GM19395 (cell line): ENCODE data around the gene COQ8A.
A peak's percentile ranks its signal among the peaks of the same experiment; 100 is the strongest.
"Not testable (repeated sequence)": the region's sequence is repeated elsewhere in the genome, so short reads cannot be mapped to it uniquely, and the experiment has no call there.

ENCODE experiments used
- ATAC-seq: cut with Tn5 transposase; IDR thresholded peaks from one replicate; pipeline ENCODE4 v1.9.1; 2021; ENCODE audit warnings: mild to moderate bottlenecking, moderate library complexity; ENCODE audit not compliant: unreplicated experiment

The COQ8A gene

DNA sequence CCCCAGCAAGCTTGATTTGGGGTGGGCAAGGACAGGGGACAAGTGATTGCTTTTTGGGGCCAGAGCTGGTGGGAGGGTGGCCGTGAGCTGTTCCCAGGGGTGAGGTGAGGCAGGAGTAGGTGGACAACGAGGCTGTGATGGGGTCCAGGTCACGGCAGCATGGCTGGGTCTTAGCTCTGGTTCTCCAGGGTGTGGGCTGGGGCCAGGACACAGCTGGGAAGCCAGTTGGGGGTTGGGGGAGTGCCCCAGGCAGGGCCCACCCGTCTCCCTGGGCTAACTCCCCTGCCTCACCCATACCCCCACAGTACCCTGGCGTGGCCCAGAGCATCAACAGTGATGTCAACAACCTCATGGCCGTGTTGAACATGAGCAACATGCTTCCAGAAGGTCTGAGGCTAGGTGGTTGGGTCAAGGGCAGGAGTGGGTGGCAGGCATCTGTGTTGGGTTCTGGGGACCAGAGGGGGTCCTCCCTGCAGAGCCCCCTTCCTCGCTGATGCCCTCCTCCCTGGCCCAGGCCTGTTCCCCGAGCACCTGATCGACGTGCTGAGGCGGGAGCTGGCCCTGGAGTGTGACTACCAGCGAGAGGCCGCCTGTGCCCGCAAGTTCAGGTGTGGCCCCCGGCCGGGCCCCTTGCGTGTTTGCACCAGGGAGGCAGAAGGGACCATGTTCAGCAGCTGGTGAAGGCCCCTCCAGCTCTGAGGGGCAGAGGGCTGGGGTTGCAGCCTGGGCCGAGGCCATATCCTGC is 43.3 kb downstream of the COQ8A start:
- ATAC-seq: no peak

DNA sequence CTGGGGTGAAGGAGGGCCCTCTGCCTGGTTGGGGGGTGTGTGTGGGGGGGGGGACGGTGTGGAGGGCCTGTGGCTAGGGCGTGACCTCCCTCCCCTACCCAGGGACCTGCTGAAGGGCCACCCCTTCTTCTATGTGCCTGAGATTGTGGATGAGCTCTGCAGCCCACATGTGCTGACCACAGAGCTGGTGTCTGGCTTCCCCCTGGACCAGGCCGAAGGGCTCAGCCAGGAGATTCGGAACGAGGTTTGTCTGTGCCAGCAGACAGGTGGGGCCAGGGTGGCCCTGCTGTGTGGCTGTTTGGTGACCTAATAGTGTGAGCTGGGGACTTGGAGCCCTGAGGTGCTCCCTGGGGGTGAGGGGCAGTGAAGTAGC is 43.9 kb downstream of the COQ8A start:
- no peak for ATAC-seq

DNA sequence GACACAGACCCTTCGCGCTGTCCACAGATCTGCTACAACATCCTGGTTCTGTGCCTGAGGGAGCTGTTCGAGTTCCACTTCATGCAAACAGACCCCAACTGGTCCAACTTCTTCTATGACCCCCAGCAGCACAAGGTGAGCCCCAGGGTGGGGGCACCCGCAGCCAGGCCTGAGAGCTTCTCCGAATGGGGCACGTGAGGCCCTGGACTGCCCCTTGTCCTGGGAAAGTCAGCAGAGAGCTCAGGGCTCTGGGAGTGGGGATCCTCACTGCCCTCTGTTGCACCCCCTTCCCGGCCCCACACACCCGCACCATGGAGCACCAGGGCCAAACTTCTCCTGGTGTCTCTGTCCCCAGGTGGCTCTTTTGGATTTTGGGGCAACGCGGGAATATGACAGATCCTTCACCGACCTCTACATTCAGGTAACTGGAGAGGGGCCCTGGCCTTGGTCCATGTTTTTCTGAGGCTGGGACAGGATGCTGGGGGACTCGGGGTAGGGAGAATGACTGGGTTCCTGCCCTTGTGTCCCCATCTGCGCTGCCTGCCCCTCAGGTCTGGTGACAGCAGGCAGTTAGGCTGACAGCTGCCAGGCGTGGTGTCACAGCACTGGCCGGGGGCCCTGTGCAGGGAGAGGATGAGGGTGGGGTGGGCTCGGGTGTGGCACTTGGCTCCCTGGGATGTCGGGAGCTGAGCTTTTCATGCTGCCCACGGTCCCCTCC is 44.6 kb downstream of the COQ8A start:
- no peak for ATAC-seq

DNA sequence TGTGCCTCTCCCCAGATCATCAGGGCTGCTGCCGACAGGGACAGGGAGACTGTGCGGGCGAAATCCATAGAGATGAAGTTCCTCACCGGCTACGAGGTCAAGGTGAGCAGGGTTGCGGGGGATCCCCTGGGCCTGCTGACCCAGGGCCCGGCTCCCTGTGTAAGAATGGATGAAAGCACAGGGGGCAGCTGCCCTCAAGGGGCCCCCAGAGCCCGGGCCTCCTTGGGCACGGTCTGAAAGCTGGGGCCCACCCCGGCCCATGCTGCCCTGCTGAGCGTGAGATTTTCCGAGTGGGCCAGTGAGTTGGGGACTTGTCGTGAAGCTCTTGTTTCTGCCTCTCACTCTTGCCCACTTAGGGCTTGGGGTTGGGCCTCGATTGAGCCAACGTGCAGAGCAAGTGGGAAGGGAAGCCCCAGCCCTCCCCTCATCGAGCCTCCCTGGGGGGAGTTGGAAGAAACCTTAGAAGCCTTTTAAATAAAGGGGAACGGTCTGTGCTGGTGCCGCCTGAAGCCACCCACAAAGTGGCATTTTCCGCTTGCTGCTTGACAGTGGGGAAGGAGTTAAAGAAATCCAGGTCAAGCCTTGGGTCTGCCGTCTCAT is 45.2 kb downstream of the COQ8A start:
- no peak for ATAC-seq

DNA sequence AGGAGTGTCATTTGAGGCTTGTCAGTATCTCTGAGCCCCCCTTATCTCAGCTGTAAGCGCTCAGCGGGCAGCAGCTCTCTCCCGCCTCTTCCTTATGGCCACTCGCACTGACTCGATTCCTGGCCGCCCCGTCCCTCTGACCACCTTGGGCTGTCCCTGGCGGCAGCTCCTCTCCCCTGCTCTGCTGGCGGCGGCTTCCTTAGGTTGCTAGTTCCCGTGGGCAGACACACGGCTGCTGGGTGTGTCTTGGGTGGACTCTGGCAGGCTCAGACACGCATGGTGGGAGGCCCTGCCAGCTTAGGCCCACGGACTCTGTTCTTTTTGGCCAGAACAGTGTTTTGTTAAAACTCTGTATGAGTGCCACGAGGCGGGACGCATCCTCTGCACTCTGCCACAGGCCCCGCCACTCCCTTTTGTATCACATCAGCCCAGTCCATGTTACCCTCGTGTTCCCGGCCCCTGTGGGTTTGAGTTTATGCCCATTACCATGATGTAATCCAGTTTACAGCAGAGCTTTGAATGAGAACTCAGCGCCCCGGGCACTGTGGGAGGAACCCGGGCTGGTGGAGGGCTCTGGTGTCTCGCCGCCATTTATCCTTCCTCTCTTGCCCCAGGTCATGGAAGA is 45.9 kb downstream of the COQ8A start:
- no peak for ATAC-seq

DNA sequence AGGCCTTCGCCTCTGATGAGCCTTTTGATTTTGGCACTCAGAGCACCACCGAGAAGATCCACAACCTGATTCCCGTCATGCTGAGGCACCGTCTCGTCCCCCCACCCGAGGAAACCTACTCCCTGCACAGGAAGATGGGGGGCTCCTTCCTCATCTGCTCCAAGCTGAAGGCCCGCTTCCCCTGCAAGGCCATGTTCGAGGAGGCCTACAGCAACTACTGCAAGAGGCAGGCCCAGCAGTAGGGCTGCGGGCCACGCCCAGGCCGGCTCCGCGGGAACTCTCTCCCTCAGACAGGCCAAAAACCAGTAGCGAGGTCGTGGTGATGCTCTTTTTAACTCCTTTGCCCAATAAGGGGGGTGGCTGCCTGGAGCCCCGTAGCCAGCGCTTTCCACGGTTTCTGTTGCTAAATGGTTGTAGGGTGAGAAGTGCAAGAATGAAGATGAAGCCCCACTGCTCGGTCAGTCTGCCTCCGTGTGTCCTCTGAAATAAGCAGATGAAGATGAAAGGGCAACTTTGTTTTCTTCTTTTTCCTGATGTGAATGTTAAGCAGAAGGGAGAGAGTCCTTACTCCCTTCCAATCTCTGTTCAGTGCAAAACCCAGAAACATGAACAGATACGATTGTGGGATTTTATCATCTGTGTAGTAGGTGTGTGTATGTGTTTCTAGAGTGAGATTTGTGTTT is 46.5 kb downstream of the COQ8A start:
- ATAC-seq: no peak

DNA sequence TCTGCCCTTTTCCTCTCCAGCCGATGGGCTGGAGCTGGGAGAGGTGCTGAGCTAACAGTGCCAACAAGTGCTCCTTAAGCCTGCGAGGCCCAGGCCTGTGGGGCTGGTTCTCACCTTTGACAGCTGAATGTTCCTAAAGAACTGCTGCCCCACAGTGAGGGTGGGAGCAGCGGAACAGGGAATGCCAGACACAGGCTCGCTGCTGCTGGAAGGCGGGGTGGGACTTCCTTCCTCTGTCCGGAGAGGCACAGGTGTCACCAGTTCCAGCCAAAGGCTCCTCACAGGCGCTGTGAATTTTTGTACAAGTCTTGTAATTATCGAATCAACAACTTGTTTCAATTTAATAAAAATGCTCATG is 47.1 kb downstream of the COQ8A start:
- ATAC-seq: no peak

DNA sequence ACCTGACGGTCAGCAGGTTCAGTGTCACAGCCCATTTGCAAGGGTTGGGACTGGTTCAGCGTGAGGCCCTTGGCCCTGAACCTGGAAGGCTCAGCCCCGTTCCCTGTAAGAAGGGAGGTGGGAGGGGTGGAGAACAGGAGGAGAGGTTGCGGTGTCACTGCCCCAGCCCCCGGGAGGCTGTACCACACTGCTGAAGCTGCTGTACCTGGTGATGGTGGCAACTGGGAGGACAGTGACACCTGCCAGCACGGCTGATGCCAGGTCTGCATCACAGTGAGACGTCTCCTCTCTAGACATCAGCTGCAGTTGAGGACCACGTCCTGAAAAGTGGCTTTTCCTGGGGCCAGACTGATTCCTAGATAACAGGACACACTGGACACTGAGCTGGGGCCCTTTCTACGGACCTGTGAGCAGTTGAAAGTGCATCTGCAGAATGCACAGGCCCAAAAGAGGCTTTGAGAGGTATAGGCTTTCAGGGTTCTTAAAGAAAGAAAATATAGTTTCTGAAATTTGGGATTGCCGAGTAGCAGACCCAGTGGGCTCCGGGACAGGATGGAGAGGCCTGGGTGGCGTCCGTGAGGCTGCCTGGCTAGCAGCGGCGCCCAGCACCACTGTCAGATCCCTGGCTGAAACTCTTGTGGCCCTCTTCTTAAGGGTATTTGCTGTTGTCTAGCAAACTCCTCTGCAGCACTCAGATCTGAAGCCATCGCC is 47.7 kb downstream of the COQ8A start:
- ATAC-seq: no peak

DNA sequence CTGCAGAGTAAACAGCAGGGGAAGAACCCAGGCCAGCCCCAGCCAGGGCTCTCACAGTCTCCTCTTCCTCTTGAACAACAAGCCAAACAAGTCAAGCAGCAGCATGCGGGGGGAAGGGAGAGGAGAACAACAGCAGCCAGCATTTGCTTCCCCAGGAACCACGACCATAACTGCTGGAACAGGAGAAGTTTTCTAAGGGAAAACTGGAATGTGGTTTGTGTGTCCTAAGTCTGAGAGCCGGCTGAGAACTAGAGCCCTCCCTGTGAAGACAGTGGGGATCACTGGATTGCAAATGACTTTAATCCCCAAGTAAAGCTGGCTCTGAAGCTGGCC is 48.2 kb downstream of the COQ8A start:
- no peak for ATAC-seq

DNA sequence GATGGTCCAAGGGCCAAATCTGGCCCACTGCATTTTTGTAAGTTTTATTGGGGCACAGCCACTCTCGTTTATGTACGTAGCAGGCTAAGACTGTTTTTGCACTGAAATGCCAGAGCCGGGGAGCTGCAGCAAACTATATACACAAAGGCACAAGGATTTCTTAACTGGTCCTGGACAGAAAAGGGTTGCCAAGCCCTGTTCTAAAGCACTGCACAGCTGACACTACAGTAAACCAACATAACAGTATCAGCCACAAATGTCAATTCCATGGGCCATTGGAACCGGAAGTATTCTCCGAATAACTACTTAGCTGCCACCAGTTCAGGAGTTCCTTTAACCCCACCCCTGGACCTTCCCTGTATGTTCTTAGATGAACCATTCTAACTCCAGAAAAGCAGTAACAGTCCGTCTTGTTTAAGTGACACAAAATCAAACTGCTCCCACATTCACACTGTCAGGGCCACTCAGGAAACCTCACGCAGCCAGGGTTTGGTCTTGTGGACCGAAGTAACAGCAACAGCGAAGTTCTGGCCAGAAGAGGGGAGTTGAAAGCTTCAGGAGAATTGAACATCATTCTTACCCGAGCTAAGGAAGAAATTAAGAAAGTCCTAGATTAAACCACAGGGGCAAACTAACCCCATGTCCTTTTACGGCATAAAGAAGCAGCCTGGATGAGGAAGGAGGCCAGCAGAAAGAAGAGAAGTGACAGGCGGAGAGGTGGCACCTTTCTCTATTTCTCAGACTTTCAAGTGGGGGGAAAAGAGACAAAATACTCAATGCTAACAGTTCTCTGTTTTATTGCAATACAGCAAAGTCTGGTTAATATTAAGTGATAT is 49.2 kb downstream of the COQ8A start:
- ATAC-seq: no peak

DNA sequence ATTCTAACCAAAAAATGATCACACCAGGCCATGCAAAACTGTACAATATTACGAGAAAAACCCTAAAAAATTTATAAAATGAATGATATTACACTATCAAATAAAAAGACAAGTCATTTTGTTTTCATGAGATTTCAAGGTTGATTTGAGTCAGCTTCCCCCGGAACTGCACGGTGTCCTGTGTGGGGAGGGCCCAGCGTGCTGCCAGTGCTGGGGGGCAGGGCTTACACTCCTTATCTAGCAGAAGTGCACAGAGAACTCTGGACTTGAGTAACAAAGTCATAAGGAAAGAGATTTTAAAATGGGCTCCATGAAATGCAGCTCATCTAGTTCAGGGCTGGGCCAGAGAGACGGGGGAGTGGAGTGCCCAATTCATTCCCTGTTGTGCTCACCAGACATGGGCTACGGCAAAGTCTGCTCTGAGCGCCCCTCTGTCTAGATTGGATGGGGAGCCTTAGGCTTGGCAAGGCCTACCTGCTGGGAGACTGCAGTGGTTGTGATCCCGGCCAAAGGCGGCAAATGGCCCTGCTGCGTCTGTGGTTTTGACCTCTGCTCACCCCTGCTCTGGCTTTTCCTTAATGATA is 50.1 kb downstream of the COQ8A start:
- ATAC-seq: peak; percentile 74

DNA sequence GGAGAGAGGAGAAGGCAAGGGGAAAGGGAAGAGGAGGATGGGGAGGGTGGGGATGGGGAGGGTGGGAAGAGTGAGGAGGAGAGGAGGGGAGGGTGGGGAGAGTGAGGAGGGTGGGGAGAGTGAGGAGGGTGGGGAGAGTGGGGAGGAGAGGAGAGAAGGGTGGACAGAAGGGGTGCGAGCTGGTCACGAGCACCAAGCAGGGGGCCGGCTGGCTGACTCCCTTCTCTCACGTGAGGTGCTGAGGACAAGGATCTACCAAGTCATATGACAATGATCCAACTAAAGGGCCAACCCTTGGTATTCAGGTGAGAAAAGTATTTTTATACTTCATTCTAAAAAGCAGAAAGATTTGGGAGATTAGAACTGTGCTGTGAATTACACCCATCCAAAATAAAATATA is 51.8 kb downstream of the COQ8A start:
- ATAC-seq: no peak

DNA sequence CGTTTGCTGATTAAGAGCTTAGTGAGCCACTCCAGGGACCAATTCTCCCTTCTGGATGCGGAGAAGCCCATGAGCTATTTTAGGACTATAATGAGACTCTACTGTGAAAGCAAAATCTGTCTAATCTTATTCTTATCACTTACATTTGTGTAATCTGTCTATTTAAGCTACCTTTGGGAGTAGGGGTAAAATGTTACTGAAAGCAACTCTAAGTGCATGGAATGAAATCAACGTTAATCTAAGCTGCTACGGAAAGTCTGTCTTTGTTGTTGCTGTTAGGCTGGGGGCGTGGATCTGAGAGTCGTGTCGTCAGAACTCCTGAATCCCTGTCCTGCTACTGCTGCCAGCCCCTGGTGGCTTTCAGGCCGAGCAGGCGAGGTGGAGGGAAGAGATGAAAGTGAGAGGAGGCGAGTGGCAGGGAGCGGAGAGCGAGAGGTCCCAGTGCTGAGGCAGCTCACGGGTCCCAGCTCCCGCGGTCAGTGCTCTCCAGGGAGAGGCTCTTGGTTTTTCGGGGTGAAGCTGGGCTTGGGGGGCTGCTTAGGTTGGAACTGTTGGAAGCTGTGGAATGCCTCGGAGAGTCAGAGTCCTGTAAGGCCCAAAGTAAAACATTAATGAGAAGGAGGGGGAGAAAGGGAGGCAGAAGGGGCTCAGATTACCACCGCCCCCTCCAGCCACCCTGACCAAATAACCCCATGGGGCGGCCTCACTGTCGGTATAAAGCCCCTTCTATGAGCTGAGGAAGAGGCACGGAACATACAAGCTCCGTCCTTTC is 53.9 kb downstream of the COQ8A start:
- no peak for ATAC-seq

DNA sequence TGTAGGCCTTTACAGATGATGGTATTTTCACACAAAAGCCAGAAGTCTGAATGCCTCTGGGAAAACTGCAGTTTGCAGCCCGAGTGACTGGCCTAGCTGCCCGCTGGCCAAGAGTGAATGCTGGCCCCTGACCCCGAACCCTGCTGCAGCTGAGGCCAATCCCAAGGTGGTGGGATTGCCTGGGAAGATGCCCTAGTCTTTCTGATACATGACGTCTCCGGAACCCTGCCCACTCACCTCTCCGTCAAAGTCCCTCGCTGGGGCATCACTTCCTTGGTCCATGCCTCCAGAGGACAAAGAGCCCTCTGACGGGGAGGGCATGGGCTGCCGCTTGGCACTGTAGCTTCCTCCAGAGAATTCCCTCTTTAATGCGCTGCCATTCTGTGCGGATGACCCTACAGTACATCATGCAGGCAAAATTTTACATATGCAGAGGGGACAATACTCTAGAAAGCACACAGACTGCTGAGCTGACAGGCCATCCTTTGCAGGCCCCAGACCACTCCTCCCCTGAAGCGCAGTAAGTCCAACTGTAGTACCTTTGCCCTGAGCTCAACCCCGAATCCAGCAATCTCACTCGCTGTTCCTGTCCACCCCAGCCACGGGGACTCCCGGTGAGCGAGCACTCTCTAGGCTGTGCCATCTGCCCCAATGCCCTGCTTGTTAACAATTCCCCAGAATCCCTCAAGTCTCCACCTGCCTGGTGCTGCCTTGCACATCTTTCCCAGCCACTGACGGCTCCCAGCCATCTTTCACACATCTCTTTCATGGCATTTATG is 54.7 kb downstream of the COQ8A start:
- ATAC-seq: no peak

DNA sequence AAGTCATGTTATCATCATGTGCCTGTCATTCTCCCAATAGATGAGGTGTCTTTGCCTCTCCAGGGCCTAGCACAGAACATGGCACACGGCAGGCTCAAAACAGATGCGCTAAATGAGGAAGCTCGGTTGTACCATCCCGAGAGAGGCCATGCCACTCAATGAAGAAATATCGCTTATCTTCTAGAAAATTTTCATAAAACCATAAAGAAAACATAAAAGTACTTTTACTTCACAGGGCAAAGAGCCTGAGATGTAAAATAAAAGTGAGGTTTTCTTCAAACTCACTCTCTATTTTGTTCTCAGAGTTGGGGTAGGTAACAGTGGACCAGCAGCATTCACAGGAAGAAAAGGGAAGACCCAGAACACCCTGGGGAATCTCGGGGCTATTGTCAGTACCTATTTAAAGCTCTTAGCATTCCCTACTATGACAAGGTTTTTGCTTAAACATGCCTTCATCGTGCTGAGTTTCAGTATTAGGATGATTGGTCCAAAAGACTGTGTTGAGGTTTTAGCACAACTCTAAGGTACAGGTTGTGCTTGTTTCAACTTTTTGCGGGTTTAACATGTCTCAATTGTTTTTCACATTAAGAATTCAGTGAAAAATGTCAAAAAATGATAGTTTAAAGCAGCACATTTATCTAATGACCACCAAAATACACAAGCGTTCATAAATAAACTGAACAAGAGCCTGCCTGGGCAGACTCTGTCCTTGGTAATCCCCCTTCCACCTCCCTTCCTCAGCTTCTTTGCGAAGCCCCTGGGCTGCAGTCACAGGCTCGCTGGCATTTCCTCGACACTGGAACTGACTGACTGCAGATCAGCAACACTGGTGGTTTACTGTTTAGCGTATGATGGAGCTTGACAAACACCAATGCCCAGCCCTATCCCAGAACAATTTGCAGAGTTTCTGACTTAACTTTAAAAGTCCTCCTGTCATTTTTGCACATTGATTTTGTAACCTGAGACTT is 55.6 kb downstream of the COQ8A start:
- ATAC-seq: peak; percentile 98

DNA sequence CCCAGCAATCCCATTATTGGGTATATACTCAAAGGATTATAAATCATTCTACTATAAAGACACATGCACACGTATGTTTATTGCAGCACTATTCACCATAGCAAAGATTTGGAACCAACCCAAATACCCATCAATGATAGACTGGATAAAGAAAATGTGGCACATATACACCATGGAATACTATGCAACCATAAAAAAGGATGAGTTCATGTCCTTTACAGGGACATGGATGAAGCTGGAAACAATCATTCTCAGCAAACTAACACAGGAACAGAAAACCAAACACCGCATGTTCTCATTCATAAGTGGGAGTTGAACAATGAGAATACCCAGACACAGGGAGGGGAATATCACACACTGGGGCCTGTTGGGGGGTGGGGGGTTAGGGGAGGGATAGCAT is 59.5 kb downstream of the COQ8A start:
- ATAC-seq: not testable (repeated sequence)

DNA sequence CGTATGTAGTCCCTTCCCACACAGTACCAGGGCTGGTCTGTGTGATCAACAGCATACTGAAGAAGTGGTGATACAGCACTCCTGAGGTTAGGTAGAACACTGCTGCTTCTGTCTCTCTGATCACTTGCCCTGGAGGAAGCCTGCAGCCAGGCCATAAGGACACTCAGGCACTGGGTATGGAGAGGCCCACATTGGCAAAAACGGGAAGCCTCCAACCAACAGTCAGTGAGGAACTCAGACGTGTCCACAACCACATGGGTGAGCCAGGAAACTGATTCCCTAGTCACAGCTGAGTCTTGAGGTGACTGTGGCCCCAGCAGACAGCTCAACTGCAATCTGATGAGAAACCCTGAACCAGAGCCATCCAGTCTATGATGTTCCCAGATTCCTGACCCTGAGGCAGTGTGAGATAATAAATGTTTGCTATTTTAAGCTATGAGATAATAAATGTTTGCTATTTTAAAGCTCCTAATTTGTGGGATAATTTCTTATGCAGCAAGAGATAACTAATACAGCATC is 62.5 kb downstream of the COQ8A start:
- ATAC-seq: no peak
